HG03175 (cell line): ENCODE measurements around the gene FAM222B.
A peak's percentile ranks its signal among the peaks of the same experiment; 100 is the strongest.

Experiments
- ATAC-seq: cut with Tn5 transposase; IDR thresholded peaks from one replicate; pipeline ENCODE4 v1.9.1; 2021; ENCODE audit warnings: mild to moderate bottlenecking, moderate library complexity; ENCODE audit not compliant: unreplicated experiment

The FAM222B gene

GRCh38 chr17:28716740-28717577, 125.6 kb downstream of the FAM222B start:
- ATAC-seq = no peak

- no peak for ATAC-seq
These were observed 127.4 kb downstream of the FAM222B start for GRCh38 chr17:28715217-28715616.

GRCh38 chr17:28714281-28714680, 128.3 kb downstream of the FAM222B start:
- ATAC-seq = no peak

- no peak for ATAC-seq
These were observed 129.7 kb downstream of the FAM222B start for GRCh38 chr17:28712705-28713415.

GRCh38 chr17:28712032-28712704, 130.4 kb downstream of the FAM222B start:
- ATAC-seq = no peak

GRCh38 chr17:28711723-28712031, 130.9 kb downstream of the FAM222B start, which contains the start of gene PROCA1:
TSS of gene PROCA1 (minus strand) at chr17:28711888. CDS start at chr17:28711660, 228 bp downstream.
- peak; percentile 15 for ATAC-seq

GRCh38 chr17:28710861-28711722, 131.5 kb downstream of the FAM222B start:
- peak; percentile 70 for ATAC-seq

- no peak for ATAC-seq
These were observed 135.3 kb downstream of the FAM222B start for GRCh38 chr17:28707339-28707720.

GRCh38 chr17:28706471-28707338, 135.9 kb downstream of the FAM222B start:
- ATAC-seq = no peak
